Measurements from ENCODE around the gene MMP24. TPM values are rescaled to one million over a fixed set of nuclear protein-coding genes. Genes with fewer than 3 reads are reported as not detected.

Gene MMP24
- total and polyA plus RNA-seq, 4 donors: 0.09 to 0.75 (median 0.42) TPM

DNA sequence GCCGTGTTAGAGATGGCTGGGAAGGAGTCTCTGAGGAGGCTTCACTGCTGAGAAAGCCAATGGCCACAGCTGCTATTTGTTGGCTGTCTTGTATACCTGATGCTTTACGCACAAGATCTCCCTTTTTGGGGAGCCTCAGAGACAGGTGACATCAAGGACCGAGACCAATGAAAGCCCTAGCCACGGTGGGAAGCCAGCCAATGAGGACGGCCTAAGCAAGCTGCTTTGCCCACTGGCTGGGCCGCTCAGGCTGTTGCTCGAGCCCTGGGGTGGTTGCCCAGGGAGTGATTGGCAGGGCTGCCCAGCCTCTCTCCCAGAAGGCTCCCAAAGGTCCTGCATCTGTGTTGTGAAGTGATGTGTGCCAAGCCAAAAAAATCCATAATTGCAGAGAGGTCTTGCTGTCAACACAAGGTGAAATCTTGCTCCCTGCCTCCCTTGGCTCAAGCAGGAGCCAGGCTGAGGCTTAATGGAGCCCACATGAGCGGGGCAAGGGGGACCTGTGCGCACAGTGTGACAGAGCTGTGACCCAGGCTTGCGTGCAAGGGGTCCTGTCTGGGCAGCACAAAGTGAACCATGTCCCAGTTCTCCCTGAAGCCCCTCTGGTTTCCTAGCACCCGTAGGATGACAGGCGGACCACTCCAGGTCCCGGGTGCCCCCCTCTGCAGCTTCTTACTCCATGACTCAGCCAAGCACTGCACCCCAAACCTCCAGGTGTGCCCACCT is 47.1 kb downstream of the MMP24 start:
- no peak overlapping the region for H3K4me3 ChIP-seq (ENCODE audit: low read depth in 1 of 3, low read length in 3 of 3)
- H3K9ac ChIP-seq (ENCODE audit: low read depth in 1 of 2, low read length in 2 of 2): no peak overlapping the region
- H3K36me3 ChIP-seq (ENCODE audit: control insufficient read depth in 4 of 4, insufficient read depth in 3 of 4, low read depth in 1 of 4, low read length in 3 of 4): peaks cover 1 to 16% (median 4%) of the 10 kb centered on the region in 4 donors
- TF ChIP-seq, protein P1, sequence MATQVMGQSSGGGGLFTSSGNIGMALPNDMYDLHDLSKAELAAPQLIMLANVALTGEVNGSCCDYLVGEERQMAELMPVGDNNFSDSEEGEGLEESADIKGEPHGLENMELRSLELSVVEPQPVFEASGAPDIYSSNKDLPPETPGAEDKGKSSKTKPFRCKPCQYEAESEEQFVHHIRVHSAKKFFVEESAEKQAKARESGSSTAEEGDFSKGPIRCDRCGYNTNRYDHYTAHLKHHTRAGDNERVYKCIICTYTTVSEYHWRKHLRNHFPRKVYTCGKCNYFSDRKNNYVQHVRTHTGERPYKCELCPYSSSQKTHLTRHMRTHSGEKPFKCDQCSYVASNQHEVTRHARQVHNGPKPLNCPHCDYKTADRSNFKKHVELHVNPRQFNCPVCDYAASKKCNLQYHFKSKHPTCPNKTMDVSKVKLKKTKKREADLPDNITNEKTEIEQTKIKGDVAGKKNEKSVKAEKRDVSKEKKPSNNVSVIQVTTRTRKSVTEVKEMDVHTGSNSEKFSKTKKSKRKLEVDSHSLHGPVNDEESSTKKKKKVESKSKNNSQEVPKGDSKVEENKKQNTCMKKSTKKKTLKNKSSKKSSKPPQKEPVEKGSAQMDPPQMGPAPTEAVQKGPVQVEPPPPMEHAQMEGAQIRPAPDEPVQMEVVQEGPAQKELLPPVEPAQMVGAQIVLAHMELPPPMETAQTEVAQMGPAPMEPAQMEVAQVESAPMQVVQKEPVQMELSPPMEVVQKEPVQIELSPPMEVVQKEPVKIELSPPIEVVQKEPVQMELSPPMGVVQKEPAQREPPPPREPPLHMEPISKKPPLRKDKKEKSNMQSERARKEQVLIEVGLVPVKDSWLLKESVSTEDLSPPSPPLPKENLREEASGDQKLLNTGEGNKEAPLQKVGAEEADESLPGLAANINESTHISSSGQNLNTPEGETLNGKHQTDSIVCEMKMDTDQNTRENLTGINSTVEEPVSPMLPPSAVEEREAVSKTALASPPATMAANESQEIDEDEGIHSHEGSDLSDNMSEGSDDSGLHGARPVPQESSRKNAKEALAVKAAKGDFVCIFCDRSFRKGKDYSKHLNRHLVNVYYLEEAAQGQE (IDR thresholded peaks at IDR 0.05): no peak
- TF ChIP-seq RXRA (IDR thresholded peaks at IDR 0.05) (no peak), SP1 (IDR thresholded peaks at IDR 0.05) (no peak), GABPA (IDR thresholded peaks at IDR 0.05 in 1 of 2, conservative IDR thresholded peaks at IDR 0.05 in 1 of 2) (no peak), HNF4G (IDR thresholded peaks at IDR 0.05) (no peak), EGR1 (IDR thresholded peaks at IDR 0.05; ENCODE audit: low read depth in 2 of 2) (no peak), HNF4A (conservative IDR thresholded peaks at IDR 0.05) (no peak)
- TF ChIP-seq, protein P2, sequence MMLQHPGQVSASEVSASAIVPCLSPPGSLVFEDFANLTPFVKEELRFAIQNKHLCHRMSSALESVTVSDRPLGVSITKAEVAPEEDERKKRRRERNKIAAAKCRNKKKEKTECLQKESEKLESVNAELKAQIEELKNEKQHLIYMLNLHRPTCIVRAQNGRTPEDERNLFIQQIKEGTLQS (IDR thresholded peaks at IDR 0.05): no peak
- H3K27ac ChIP-seq (ENCODE audit: low read depth in 1 of 2, low read length in 2 of 2): no peak overlapping the region
- peaks cover 0 to 22% (median 10%) of the 10 kb centered on the region in 4 donors for H3K4me1 ChIP-seq (ENCODE audit: control insufficient read depth in 4 of 4, insufficient read depth in 4 of 4, low read length in 3 of 4)
- WGBS: 75% methylated on average over 13 of the region's 13 CpGs
- no peaks in the 10 kb centered on the region for H3K9me3 ChIP-seq (ENCODE audit: control insufficient read depth in 4 of 4, low read length in 3 of 4)
- no peak for DNase-seq (ENCODE audit: low spot score)
- no peaks in the 10 kb centered on the region for H3K27me3 ChIP-seq (ENCODE audit: control insufficient read depth in 4 of 4, insufficient read depth in 4 of 4, low read length in 3 of 4)

DNA sequence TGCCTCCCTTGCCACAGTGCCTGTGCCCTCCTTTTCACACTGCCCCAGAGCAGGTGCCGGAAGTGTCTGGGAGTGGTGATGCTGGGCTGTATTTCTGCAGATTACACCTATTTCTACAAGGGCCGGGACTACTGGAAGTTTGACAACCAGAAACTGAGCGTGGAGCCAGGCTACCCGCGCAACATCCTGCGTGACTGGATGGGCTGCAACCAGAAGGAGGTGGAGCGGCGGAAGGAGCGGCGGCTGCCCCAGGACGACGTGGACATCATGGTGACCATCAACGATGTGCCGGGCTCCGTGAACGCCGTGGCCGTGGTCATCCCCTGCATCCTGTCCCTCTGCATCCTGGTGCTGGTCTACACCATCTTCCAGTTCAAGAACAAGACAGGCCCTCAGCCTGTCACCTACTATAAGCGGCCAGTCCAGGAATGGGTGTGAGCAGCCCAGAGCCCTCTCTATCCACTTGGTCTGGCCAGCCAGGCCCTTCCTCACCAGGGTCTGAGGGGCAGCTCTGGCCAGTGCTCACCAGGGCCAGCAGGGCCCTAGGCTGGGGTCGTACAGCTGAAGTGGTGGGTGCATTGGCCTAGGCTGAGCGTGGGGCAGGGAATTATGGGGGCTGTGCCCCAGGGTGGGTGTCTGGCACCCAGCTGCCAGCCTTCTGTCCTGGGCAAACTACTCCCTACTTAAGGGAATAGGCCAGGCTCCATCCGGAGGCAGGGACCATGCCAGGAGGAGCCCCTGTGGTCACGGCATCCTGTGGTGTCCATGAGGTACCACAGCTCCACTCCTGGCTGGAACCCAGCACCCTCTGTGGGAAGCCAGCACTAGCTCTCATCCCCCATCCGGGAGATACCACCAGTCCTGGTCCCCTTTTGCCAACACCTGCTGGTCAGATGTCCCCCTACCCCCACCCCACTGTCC is 47.9 kb downstream of the MMP24 start:
- DNase-seq (ENCODE audit: low spot score): no peak
- no peak overlapping the region for H3K27ac ChIP-seq (ENCODE audit: low read depth in 1 of 2, low read length in 2 of 2)
- TF ChIP-seq, protein P2 (IDR thresholded peaks at IDR 0.05): no peak
- TF ChIP-seq HNF4A (conservative IDR thresholded peaks at IDR 0.05) (no peak), GABPA (IDR thresholded peaks at IDR 0.05 in 1 of 2, conservative IDR thresholded peaks at IDR 0.05 in 1 of 2) (no peak), FOXA2 (IDR thresholded peaks at IDR 0.05) (no peak), TAF1 (conservative IDR thresholded peaks at IDR 0.05) (no peak), RXRA (IDR thresholded peaks at IDR 0.05) (no peak), YY1 (IDR thresholded peaks at IDR 0.05) (no peak), EGR1 (IDR thresholded peaks at IDR 0.05; ENCODE audit: low read depth in 2 of 2) (no peak)
- TF ChIP-seq, protein P3, sequence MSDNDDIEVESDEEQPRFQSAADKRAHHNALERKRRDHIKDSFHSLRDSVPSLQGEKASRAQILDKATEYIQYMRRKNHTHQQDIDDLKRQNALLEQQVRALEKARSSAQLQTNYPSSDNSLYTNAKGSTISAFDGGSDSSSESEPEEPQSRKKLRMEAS (IDR thresholded peaks at IDR 0.05): no peak
- TF ChIP-seq, protein P4, sequence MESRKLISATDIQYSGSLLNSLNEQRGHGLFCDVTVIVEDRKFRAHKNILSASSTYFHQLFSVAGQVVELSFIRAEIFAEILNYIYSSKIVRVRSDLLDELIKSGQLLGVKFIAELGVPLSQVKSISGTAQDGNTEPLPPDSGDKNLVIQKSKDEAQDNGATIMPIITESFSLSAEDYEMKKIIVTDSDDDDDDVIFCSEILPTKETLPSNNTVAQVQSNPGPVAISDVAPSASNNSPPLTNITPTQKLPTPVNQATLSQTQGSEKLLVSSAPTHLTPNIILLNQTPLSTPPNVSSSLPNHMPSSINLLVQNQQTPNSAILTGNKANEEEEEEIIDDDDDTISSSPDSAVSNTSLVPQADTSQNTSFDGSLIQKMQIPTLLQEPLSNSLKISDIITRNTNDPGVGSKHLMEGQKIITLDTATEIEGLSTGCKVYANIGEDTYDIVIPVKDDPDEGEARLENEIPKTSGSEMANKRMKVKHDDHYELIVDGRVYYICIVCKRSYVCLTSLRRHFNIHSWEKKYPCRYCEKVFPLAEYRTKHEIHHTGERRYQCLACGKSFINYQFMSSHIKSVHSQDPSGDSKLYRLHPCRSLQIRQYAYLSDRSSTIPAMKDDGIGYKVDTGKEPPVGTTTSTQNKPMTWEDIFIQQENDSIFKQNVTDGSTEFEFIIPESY (IDR thresholded peaks at IDR 0.05): no peak
- WGBS: 94% methylated on average over 24 of the region's 24 CpGs
- H3K9ac ChIP-seq (ENCODE audit: low read depth in 1 of 2, low read length in 2 of 2): no peak overlapping the region
- peaks cover 8 to 24% (median 12%) of the 10 kb centered on the region in 4 donors for H3K36me3 ChIP-seq (ENCODE audit: control insufficient read depth in 4 of 4, insufficient read depth in 3 of 4, low read depth in 1 of 4, low read length in 3 of 4)
- H3K4me3 ChIP-seq (ENCODE audit: low read depth in 1 of 3, low read length in 3 of 3): no peak overlapping the region
- H3K9me3 ChIP-seq (ENCODE audit: control insufficient read depth in 4 of 4, low read length in 3 of 4): no peaks in the 10 kb centered on the region
- no peaks in the 10 kb centered on the region for H3K27me3 ChIP-seq (ENCODE audit: control insufficient read depth in 4 of 4, insufficient read depth in 4 of 4, low read length in 3 of 4)
- H3K4me1 ChIP-seq (ENCODE audit: control insufficient read depth in 4 of 4, insufficient read depth in 4 of 4, low read length in 3 of 4): peaks cover 0 to 15% (median 8%) of the 10 kb centered on the region in 4 donors

Measured in liver (tissue), 9 donors.